ENCODE data around the gene KRTAP19-4.
"Not testable (repeated sequence)": the region's sequence is repeated elsewhere in the genome, so short reads cannot be mapped to it uniquely, and the experiment has no call there.

KRTAP19-4 gene

GRCh38 chr21:30497065-30497464, at the start of gene KRTAP19-4:
Gene KRTAP19-4, minus strand, starts transcription at chr21:30497165. Its CDS starts 55 bp downstream, at chr21:30497110.
- Histone ChIP-seq H3K9ac (ENCODE audit: low read depth, low read length) (no peak within 1 kb of the TSS), H3K9me3 (ENCODE audit: insufficient read depth, low read depth, low read length) (no peaks in the 10 kb centered on the region), H3K27me3 (ENCODE audit: insufficient read depth, low read length) (no peaks in the 10 kb centered on the region), H3K4me1 (ENCODE audit: insufficient read depth, low read length) (no peaks in the 10 kb centered on the region), H3K36me3 (ENCODE audit: insufficient read depth, low read depth, low read length) (no peaks in the 10 kb centered on the region), H3K4me3 (ENCODE audit: low read length) (no peak within 1 kb of the TSS), H3K27ac (ENCODE audit: low read length) (no peak within 1 kb of the TSS)

GRCh38 chr21:30541764-30542163, 44.8 kb upstream of the KRTAP19-4 start, which contains the start of gene KRTAP19-6:
Gene KRTAP19-6, minus strand, starts transcription at chr21:30541864. Its CDS starts 31 bp downstream, at chr21:30541833.
- H3K4me3 ChIP-seq (ENCODE audit: low read length) = no peak within 1 kb of the TSS
- H3K4me1 ChIP-seq (ENCODE audit: insufficient read depth, low read length) = no peaks in the 10 kb centered on the region
- H3K27me3 ChIP-seq (ENCODE audit: insufficient read depth, low read length) = no peaks in the 10 kb centered on the region
- no peak within 1 kb of the TSS for H3K27ac ChIP-seq (ENCODE audit: low read length)
- no peaks in the 10 kb centered on the region for H3K9me3 ChIP-seq (ENCODE audit: insufficient read depth, low read depth, low read length)
- no peak within 1 kb of the TSS for H3K9ac ChIP-seq (ENCODE audit: low read depth, low read length)
- no peaks in the 10 kb centered on the region for H3K36me3 ChIP-seq (ENCODE audit: insufficient read depth, low read depth, low read length)

GRCh38 chr21:30518876-30519275, 21.9 kb upstream of the KRTAP19-4 start:
- Histone ChIP-seq H3K4me1 (ENCODE audit: insufficient read depth, low read length) (no peaks in the 10 kb centered on the region), H3K27ac (ENCODE audit: low read length) (no peak overlapping the region), H3K27me3 (ENCODE audit: insufficient read depth, low read length) (no peaks in the 10 kb centered on the region), H3K9ac (ENCODE audit: low read depth, low read length) (no peak overlapping the region), H3K4me3 (ENCODE audit: low read length) (no peak overlapping the region), H3K36me3 (ENCODE audit: insufficient read depth, low read depth, low read length) (no peaks in the 10 kb centered on the region), H3K9me3 (ENCODE audit: insufficient read depth, low read depth, low read length) (no peaks in the 10 kb centered on the region)

GRCh38 chr21:30515681-30516080, 18.7 kb upstream of the KRTAP19-4 start:
- Histone ChIP-seq H3K27me3 (ENCODE audit: insufficient read depth, low read length) (no peaks in the 10 kb centered on the region), H3K9me3 (ENCODE audit: insufficient read depth, low read depth, low read length) (no peaks in the 10 kb centered on the region), H3K9ac (ENCODE audit: low read depth, low read length) (no peak overlapping the region), H3K36me3 (ENCODE audit: insufficient read depth, low read depth, low read length) (no peaks in the 10 kb centered on the region), H3K4me1 (ENCODE audit: insufficient read depth, low read length) (no peaks in the 10 kb centered on the region), H3K4me3 (ENCODE audit: low read length) (no peak overlapping the region), H3K27ac (ENCODE audit: low read length) (no peak overlapping the region)

- not testable (repeated sequence) for H3K36me3 ChIP-seq (ENCODE audit: insufficient read depth, low read depth, low read length); H3K9ac ChIP-seq (ENCODE audit: low read depth, low read length); H3K27me3 ChIP-seq (ENCODE audit: insufficient read depth, low read length); H3K4me3 ChIP-seq (ENCODE audit: low read length); H3K4me1 ChIP-seq (ENCODE audit: insufficient read depth, low read length); H3K27ac ChIP-seq (ENCODE audit: low read length); H3K9me3 ChIP-seq (ENCODE audit: insufficient read depth, low read depth, low read length)
These were observed 8.7 kb upstream of the KRTAP19-4 start for GRCh38 chr21:30505621-30506205.

- H3K27me3 ChIP-seq (ENCODE audit: insufficient read depth, low read length) = no peaks in the 10 kb centered on the region
- H3K9ac ChIP-seq (ENCODE audit: low read depth, low read length) = no peak within 1 kb of the TSS
- no peaks in the 10 kb centered on the region for H3K4me1 ChIP-seq (ENCODE audit: insufficient read depth, low read length)
- no peaks in the 10 kb centered on the region for H3K36me3 ChIP-seq (ENCODE audit: insufficient read depth, low read depth, low read length)
- no peak within 1 kb of the TSS for H3K4me3 ChIP-seq (ENCODE audit: low read length)
- H3K27ac ChIP-seq (ENCODE audit: low read length) = no peak within 1 kb of the TSS
- no peaks in the 10 kb centered on the region for H3K9me3 ChIP-seq (ENCODE audit: insufficient read depth, low read depth, low read length)
These were observed 5.1 kb upstream of the KRTAP19-4 start, which contains the start of gene KRTAP19-5 for GRCh38 chr21:30502041-30502440. Gene KRTAP19-5, minus strand, starts transcription at chr21:30502141. Its CDS starts 51 bp downstream, at chr21:30502090.

GRCh38 chr21:30491963-30492428, 5.0 kb downstream of the KRTAP19-4 start, which contains the start of gene KRTAP19-3:
Gene KRTAP19-3, minus strand, starts transcription at chr21:30492013. Its CDS starts 56 bp downstream, at chr21:30491957.
- H3K27ac ChIP-seq (ENCODE audit: low read length) = no peak within 1 kb of the TSS
- no peaks in the 10 kb centered on the region for H3K4me1 ChIP-seq (ENCODE audit: insufficient read depth, low read length)
- no peaks in the 10 kb centered on the region for H3K27me3 ChIP-seq (ENCODE audit: insufficient read depth, low read length)
- no peaks in the 10 kb centered on the region for H3K36me3 ChIP-seq (ENCODE audit: insufficient read depth, low read depth, low read length)
- H3K9ac ChIP-seq (ENCODE audit: low read depth, low read length) = no peak within 1 kb of the TSS
- H3K9me3 ChIP-seq (ENCODE audit: insufficient read depth, low read depth, low read length) = peaks cover 10% of the 10 kb centered on the region; the same call in 1 of the 2 replicates
- no peak within 1 kb of the TSS for H3K4me3 ChIP-seq (ENCODE audit: low read length)

- no peaks in the 10 kb centered on the region for H3K4me1 ChIP-seq (ENCODE audit: insufficient read depth, low read length)
- H3K27me3 ChIP-seq (ENCODE audit: insufficient read depth, low read length) = no peaks in the 10 kb centered on the region
- no peak within 1 kb of the TSS for H3K9ac ChIP-seq (ENCODE audit: low read depth, low read length)
These were observed 9.6 kb downstream of the KRTAP19-4 start, which contains the start of gene KRTAP19-2 for GRCh38 chr21:30487336-30487735. Gene KRTAP19-2, minus strand, starts transcription at chr21:30487436. Its CDS starts 88 bp downstream, at chr21:30487348.

GRCh38 chr21:30486180-30486579, 10.8 kb downstream of the KRTAP19-4 start:
- H3K27me3 ChIP-seq (ENCODE audit: insufficient read depth, low read length) = no peaks in the 10 kb centered on the region
- H3K36me3 ChIP-seq (ENCODE audit: insufficient read depth, low read depth, low read length) = no peaks in the 10 kb centered on the region

More at GRCh38 chr21:30487336-30487735, 9.6 kb downstream of the KRTAP19-4 start, which contains the start of gene KRTAP19-2:
- Histone ChIP-seq H3K4me3 (ENCODE audit: low read length) (no peak within 1 kb of the TSS), H3K36me3 (ENCODE audit: insufficient read depth, low read depth, low read length) (no peaks in the 10 kb centered on the region), H3K27ac (ENCODE audit: low read length) (no peak within 1 kb of the TSS), H3K9me3 (ENCODE audit: insufficient read depth, low read depth, low read length) (peaks cover 29% of the 10 kb centered on the region)

GRCh38 chr21:30482130-30482529, 14.8 kb downstream of the KRTAP19-4 start:
- H3K4me3 ChIP-seq (ENCODE audit: low read length) = no peak overlapping the region
- no peaks in the 10 kb centered on the region for H3K4me1 ChIP-seq (ENCODE audit: insufficient read depth, low read length)
- H3K27ac ChIP-seq (ENCODE audit: low read length) = no peak overlapping the region
- H3K9ac ChIP-seq (ENCODE audit: low read depth, low read length) = no peak overlapping the region
- peaks cover 20% of the 10 kb centered on the region for H3K9me3 ChIP-seq (ENCODE audit: insufficient read depth, low read depth, low read length)
- no peaks in the 10 kb centered on the region for H3K27me3 ChIP-seq (ENCODE audit: insufficient read depth, low read length)
- no peaks in the 10 kb centered on the region for H3K36me3 ChIP-seq (ENCODE audit: insufficient read depth, low read depth, low read length)

More at GRCh38 chr21:30486180-30486579, 10.8 kb downstream of the KRTAP19-4 start:
- Histone ChIP-seq H3K4me1 (ENCODE audit: insufficient read depth, low read length) (no peaks in the 10 kb centered on the region), H3K9me3 (ENCODE audit: insufficient read depth, low read depth, low read length) (peaks cover 29% of the 10 kb centered on the region), H3K9ac (ENCODE audit: low read depth, low read length) (no peak overlapping the region), H3K27ac (ENCODE audit: low read length) (no peak overlapping the region), H3K4me3 (ENCODE audit: low read length) (no peak overlapping the region)

GRCh38 chr21:30480145-30480544, 16.8 kb downstream of the KRTAP19-4 start, which contains the start of gene KRTAP19-1:
Gene KRTAP19-1, minus strand, starts transcription at chr21:30480367. Its CDS starts 50 bp downstream, at chr21:30480317.
- Histone ChIP-seq H3K36me3 (ENCODE audit: insufficient read depth, low read depth, low read length) (no peaks in the 10 kb centered on the region), H3K27ac (ENCODE audit: low read length) (no peak within 1 kb of the TSS), H3K9ac (ENCODE audit: low read depth, low read length) (no peak within 1 kb of the TSS), H3K9me3 (ENCODE audit: insufficient read depth, low read depth, low read length) (peaks cover 3% of the 10 kb centered on the region; the same call in 1 of the 2 replicates), H3K4me3 (ENCODE audit: low read length) (no peak within 1 kb of the TSS), H3K4me1 (ENCODE audit: insufficient read depth, low read length) (no peaks in the 10 kb centered on the region), H3K27me3 (ENCODE audit: insufficient read depth, low read length) (no peaks in the 10 kb centered on the region)

GRCh38 chr21:30479259-30479658, 17.7 kb downstream of the KRTAP19-4 start:
- Histone ChIP-seq H3K9me3 (ENCODE audit: insufficient read depth, low read depth, low read length) (no peaks in the 10 kb centered on the region), H3K27me3 (ENCODE audit: insufficient read depth, low read length) (no peaks in the 10 kb centered on the region), H3K4me3 (ENCODE audit: low read length) (no peak overlapping the region), H3K36me3 (ENCODE audit: insufficient read depth, low read depth, low read length) (no peaks in the 10 kb centered on the region), H3K9ac (ENCODE audit: low read depth, low read length) (no peak overlapping the region), H3K4me1 (ENCODE audit: insufficient read depth, low read length) (no peaks in the 10 kb centered on the region), H3K27ac (ENCODE audit: low read length) (no peak overlapping the region)

Measured in iPS-20b (cell line).